Measurements from ENCODE around the gene WNT3.

- TF ChIP-seq, protein P1, sequence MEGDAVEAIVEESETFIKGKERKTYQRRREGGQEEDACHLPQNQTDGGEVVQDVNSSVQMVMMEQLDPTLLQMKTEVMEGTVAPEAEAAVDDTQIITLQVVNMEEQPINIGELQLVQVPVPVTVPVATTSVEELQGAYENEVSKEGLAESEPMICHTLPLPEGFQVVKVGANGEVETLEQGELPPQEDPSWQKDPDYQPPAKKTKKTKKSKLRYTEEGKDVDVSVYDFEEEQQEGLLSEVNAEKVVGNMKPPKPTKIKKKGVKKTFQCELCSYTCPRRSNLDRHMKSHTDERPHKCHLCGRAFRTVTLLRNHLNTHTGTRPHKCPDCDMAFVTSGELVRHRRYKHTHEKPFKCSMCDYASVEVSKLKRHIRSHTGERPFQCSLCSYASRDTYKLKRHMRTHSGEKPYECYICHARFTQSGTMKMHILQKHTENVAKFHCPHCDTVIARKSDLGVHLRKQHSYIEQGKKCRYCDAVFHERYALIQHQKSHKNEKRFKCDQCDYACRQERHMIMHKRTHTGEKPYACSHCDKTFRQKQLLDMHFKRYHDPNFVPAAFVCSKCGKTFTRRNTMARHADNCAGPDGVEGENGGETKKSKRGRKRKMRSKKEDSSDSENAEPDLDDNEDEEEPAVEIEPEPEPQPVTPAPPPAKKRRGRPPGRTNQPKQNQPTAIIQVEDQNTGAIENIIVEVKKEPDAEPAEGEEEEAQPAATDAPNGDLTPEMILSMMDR (IDR thresholded peaks at IDR 0.05) = no peak
- TF ChIP-seq POLR2A (IDR thresholded peaks at IDR 0.05) = no peak
These were observed 92.3 kb downstream of the WNT3 start for GRCh38 chr17:46726206-46726605.

All from Peyer's patch (tissue), 4 donors.